HS-27A (cell line): ENCODE data around the gene CDKL1.

Source experiments
- DNase-seq: peaks from one replicate; pipeline ENCODE4 v3.0.0-alpha.2; 2012; ENCODE audit warnings: low read depth, missing footprints

CDKL1 gene

DNA sequence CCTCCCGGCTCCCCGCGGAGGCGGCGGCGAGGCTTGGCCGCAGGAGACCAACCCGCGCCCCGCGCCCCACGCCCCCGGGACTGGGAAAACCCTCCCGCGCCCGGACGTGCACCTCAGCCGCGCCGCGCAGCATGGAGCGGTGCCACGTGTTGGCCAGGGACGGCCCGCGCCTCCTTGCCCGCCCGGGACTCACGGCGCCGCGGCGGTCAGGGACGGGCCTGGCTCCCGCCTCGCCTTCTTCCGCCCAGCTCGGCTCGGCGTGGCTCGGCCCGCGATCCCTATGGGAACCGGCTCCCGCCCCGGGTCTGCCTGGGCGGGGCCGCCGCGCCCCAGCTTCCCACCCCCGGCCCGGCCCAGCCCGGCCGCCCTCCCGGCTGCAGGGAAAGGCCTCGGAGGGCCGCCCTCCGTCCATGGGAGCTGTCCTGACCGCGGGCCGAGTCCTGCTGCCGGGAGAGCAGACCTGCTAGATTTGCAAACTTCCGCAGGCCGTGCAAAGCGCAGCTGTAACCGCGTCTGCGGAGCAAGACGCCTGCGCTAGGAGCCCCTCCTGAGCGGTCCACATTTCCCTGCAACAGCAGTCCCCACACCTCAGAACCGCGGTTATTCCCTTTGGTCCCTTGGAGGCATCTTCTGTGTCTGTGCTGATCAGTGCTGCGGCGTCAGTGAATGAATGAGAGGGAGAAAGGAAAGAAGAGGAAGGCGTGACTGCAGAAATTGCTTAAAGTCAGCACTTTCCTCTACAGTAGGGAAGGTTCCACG, at the start of gene CDKL1:
CDKL1 (minus strand) TSS at position 251 of the 759 bp plus-strand sequence. CDS start 1,013 bp downstream, outside the sequence.
- no peak for DNase-seq

DNA sequence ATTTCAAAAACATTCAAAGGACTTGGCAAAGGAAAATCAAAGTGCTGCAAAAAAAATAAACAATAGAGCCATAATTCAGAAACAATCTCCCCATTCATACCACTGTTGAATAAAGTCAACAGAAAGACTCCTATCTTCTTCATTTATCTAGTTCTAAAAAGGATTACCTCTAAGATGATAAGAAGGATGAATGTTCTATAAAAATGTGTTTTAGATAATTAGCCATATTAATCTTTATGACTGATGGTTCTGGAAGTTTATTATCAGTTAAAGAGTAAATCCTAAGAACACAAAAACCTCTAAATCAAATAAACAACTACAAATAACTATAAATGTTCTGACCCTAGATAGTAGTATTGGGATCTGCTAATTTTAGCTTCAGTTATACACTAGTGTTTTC, 37.8 kb upstream of the CDKL1 start:
- DNase-seq, result no peak

DNA sequence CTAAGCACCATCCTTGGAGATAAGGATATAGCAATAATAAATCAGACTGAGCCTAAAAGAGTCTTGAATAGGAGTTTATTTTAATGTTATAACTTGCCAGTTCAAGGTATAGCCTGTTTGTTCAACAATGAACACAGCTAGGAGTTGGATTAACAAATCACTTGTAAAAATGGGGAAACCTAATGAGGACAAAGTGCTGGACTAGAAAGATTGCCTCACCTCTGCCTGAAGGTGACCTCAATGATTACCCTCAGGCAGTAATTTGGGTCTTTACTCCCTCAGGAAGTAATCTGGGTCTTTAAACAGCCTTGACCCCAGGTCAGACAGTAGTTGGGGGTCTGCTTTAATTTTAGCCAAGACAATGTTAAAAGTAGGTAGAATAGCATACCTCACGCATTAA, 35.5 kb upstream of the CDKL1 start:
- no peak for DNase-seq

DNA sequence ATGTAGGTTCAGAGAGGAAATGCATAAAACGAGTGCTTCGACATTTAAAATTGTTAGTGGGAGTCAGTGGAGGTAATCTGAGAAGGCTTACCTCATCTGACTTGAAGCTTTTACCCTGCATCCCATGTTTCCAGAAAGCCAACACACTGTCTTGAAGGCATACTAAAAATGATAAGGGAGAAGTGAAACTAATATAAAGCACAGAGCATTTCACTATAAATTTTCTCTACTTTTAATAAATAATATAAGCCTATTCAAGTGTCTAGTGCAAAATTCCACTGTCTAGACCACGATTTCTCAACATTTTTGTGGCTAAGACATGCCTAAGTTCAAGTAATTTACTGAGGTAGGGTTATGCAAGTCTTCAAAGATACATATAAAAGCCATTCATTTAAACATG, 29.1 kb upstream of the CDKL1 start:
- no peak for DNase-seq

DNA sequence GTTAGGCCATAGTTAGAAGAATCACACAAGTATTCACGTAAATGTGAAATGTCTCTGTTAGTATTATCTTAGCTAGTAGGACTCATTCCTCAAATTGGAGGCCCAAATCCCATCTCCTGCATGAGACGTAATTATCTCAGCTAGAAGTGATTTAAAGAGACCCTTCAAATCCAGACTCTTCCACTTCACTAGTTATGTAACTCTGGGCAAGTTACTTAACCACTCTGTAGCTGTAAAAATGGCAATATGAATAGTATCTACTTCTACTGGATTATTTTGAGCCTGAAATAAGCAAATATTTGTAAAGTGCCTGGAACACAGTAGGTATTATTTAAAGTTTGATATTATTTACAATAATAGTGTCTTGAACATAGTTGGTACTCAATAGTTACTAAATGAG, 28.4 kb upstream of the CDKL1 start:
- DNase-seq, result no peak

DNA sequence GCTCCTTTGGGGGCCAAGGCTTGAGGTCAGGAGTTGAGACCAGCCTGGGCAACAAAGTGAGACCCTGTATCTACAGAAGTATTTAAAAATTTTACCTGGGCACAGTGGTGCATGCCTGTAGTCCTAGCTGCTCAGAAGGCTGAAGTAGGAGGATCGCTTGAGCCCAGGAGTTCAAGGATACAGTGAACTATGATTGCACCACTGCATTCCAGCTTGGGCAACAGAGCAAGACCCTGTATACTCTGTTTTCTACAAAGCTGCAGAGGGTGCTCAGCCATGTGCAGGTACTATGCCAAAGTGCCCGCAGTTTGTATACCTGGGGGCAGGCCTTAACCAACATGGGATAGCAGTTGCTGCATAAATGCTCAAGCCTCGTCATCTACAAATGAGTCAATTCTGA, 26.8 kb upstream of the CDKL1 start:
- no peak for DNase-seq

DNA sequence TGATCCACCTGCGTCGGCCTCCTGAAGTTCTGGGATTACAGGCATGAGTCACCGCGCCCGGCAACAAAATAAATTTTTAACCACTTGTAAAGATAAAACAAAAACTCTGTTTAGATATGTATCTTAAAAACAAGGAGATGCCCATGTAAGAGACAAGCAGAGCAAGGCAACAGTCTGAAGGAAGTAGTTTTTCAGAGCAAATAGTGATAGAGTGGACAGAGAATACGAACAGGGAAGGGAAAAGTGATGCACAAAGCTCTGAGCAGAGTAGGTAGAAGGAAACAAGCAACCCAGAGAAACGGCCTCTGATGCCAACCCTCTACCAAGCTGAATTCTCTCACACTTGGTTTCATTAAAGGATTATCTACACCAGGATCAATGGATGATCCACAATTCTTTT, 24.8 kb upstream of the CDKL1 start:
- no peak for DNase-seq

DNA sequence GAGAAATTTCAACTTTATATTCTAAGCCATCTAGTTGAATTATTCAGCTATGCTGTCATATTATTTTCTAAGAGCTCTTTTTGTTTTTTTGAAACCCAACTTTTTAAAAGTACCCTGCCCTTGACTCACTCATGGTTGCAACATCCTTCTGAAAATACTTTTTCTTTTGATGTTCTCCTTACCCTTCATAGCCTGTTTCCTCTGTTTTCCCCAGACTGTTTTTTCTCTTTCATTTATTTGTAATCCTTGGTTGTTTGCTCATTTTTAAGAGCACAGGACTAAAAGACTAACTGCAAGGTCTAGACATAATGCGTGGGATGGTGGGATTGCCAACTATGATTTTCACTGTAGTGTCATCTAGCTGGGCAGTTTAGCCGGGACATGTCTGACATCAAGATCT, 21.2 kb upstream of the CDKL1 start:
- DNase-seq, result no peak

DNA sequence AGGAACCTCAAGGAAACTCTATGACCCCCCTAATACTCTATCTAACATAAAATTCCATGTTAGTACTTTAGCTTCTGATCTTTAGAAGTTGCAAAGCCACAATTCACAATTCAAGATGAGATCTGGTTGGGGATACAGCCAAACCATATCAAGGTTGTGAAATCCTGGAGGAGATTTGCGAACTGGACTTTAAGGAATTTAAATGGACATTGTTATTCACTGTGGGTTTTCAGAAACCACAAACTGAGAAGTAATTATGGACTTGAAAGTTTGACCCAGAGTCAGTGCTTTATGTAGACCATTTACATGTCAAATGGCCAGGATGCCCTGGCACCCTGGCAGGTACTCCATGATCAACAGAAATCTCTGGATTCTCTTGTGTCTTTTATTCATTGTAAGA, 14.2 kb upstream of the CDKL1 start:
- no peak for DNase-seq

DNA sequence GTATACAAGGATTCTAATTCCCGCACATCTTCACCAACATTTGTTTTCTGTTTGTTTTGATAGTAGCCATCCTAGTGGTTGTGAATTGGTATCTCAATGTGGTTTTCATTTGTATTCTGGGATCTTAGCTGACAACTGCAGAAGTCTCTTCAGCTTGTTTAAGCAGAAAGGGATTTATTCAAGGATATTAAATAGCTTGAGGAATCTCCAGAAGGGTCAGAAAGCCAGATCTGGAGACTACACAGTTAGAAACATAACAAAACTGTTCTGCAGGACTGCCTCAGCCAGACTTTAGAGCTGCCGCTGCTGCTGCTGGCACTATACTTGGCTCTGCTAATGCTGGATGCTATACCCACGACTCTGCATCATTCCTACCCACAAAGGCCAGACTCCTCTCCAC, 13.4 kb upstream of the CDKL1 start:
- DNase-seq, result no peak

DNA sequence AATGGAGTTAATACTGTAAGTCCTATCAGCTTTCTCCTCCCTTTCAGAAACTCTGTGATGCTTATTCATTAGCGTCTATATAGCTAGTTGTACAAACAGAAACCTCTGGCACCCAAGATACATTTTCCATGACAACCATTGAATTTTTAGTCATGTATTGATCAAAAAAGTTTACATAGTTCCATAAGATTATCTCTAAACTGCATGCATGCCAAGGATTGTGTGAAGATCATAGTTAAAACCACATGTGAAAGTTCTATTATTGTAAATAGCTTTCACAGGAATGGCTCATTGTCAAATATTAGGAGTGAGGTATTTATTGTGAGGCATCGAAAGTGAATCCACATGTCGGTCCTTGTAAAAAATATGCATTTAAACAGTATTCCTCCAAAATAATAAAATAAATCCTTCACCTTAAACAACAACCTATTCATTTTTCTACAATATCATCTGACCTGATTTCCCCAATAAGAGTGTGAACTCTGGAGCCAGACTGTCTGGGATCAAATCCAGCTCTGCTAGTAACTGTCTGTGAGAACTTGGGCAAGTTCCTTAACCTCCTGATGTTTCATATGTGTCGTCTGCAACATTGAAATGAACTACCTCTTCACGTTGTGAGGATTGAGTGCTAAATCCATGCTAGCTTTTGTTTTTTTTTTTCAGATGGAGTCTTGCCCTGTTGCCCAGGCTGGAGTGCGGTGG, 10.6 kb upstream of the CDKL1 start:
- DNase-seq, result no peak

DNA sequence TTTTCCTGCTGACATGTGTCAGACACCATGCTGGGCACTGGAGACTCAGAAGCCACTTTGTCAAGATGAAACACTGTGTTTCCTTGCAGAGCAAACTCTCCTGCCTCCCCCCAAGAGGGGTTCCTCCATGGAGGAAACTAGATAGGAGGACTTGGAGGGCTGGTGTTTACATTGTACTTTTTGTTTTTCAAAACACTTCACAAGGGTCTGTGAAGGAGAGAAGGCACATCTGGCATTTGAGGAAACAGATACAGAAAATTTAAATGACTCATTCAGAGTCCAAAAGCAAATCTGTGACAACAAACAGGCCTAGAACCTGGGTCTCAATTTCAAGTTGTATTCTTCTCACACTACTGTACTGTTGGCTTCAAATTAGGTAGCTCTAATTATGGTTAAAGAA, 6.7 kb upstream of the CDKL1 start:
- no peak for DNase-seq

DNA sequence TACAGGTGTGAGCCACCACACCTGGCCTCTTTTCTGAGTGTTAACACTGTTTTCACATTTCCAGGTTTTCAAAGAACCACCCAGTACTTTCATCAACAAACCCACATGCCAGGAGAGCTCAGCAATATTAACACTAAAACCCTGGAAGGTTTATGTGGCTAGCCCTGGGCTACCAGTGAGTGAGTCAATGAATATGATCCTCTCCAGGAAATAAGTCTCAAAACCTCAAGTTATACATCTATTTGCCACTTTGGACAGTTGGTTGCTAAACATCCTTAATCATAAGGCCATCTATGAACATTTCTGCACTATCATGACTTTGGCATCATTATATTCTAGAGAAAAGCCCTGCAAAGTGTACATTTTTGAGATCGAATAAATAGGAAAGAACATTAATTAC, 6.3 kb upstream of the CDKL1 start:
- no peak for DNase-seq

DNA sequence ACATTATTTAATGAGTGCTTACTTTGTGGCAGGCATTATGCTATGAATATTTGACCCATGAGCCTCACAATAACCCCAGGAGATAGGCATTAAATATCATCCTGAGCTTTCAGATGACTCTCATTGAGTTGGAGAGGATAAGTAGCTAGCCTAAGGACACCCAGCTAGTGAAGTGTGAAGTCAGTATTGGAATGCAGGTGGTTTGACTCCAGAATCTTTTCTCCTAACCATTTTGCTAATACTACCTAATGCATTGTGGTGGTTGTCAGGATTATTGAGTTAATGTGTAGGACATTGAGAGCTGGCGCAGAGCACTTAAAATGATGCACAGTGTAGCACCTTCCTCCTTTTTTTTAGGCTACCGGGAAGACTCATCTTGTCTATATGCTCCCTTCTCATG, 3.8 kb upstream of the CDKL1 start:
- no peak for DNase-seq

DNA sequence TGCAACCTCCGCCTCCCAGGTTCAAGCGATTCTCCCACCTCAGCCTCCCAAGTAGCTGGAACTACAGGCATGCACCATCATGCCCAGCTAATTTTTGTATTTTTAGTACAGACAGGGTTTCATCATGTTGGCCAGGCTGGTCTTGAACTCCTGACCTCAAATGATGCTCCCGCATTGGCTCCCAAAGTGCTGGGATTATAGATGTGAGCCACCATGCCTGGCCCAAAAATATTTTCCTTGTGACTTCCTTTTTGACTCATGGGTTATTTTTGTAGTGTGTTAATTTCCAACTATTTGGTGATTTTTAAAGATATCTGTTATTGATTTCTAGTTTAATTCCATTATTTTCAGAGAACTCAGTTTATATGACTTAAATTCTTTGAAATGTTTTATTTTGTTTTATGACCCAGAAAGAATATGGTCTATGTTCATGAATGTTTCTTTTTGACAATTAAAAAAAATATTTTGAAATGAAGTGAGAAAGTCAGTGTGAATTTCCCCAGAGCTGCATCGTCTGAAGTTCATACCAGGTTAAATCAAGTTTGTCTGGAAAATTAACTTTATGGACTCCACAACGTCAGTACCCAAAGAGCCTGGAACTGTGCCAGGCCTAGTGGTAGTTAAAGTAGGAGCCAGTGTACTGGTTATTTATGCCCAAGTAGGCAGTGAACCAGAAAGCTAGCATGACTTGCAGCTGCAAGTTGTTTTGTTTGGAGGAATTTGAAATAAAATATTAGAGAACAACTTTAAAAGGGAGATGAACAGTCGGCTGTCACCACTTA, 2.8 kb upstream of the CDKL1 start:
- DNase-seq, result no peak

DNA sequence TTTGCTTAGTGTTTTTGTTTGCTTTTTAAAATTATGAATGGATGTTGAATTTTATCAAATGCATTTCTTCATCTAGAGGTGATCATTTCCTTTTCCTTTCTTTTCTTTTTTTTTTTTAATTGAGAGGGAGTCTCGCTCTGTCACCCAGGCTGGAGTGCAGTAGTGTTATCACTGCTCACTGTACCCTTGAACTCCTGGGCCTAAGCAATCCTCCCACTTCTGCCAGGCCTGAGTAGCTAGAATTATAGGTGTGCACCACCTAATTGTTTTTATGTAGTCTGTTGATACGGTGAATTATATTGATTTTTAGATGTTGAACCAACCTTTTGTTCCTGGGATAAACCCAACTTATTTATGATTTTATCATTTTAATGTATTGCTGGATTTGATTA, 1.5 kb upstream of the CDKL1 start:
- DNase-seq, result no peak

DNA sequence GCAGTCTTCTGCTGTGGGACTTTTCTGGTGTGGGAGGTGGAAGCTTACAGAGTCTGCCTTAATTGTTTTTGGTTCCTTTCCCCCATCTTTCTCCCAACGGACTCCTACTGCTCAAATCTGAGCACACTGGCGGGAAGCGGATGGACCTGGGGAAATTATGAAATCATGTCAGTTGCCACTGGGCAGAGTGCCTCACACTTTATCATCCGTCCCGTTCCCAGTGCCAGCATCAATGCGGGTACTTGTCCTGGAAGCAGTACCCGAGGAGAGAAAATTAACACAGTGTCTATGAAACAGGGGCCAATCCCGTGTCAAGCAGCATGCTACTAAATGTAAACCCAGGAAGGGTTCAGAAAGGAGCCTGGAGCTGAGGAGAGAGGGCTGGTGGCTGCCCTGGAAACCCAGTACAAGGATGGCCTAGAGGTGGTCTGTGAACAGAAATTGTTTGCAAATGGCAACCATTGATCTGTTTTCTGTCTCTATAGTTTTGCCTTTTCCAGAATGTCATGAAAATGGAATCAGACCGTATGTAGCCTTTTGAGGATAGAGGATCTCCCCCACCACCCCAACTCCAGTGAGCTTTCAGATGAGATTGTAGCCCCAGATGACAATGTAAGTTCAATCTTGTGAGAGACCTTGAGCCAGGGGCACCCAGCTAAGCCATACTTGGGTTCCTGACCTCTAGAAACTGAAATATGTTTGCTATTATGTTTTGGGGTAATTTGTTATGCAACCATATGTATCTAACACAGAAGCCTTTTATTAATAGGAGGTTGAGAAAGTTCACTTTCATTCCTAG, 908 bp upstream of the CDKL1 start:
- DNase-seq, result no peak

DNA sequence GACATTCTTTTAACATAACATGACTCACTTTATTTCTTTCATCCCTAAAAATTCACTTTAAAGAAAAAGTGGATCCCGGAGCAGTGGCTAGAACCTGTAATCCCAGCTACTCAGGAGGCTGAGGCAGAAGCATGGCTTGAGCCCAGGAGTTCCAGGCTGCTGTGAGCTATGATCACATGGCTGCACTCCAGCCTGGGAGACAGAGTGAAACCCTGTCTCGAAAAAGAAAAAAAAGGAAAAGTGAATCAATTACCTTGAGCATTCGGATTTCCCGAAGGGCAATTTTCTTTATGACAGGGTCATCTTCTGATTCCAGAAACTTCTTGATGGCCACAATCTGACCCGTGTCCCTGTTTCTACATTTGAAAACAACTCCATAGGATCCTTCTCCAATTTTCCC, 1.2 kb downstream of the CDKL1 start:
- no peak for DNase-seq

DNA sequence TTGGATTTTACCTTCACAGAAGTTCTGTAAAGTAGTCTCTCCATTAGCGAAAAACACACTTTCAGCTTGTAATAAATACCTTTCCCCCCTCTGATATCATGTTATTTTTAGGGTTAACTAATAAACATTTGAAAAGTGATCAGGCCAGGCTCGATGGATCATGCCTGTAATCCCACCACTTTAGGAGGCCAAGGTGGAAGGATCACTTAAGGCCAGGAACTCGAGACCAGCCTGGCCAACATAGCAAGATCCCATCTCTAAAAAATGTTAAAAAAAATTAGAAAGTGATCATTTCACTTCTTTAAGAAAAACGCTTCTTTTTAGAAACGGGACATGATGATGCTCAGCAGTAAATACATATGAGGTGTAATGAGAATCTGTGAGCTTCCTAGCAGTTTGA, 2.0 kb downstream of the CDKL1 start:
- DNase-seq, result no peak

DNA sequence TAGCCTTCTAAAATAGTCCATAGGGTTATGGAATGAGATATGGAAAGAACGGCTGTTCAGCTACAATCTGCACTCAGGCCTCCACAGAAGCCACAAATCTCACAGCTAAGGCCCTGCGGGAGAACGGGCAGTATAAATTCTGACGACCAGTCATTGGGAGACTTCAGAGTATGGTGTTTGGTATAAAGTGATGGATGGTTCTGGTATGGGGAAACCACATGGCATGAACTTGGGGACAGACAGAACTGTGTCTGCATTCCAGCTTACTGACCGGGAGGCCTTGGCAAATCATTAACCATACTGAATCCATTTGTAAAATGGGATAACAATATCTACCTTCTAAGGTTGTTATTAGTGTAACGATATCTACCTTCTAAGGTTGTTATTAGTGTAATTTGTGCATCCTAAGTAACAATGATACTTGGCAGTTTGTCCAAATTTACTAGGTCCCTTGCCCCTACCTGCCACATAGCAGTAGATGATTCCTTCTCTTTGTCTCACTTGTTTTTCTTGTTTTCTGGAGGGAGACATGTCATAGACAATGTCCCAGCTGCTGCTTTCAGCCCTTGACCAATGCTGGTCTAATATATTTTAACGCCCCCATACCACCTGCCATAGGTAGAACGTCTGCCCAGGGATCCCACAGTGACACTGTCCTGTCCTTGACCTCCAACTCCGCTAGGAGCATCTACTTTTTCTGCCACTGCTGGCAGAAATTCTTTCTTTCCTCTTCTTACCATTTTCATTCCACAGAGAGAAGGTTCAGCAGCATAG, 6.8 kb downstream of the CDKL1 start:
- DNase-seq, result no peak

DNA sequence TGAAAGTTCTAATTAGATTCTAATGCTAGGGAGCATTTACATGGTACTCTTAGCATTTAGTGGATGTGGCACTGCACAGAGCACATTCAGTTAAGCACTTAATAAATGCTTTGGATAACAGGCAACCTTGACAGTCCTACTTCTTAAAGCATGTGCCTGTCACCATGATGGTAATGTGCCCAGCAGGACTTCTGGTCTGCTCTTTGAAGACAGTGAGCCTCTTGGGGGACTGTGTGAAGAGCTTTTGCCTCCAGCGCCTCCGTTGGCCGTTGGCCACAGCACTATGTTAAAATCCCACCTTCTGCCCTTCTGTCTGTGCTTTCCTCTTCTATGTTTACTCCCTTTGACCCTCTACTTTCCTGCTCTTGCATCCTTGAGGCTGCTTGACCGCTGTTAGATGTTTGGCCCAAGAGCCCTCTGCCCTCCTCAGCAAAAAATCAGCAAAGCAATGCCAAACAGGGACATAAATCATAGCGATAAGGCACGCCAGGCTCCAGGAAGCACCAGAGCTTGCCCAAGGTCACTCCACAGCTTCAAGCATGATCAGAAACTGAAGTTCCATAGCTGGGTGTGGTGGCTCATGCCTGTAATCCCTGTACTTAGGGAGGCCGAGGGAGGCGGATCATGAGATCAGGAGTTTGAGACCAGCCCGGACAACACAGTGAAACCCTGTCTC, 8.3 kb downstream of the CDKL1 start:
- DNase-seq, result no peak
